GM13976 (cell line): ENCODE measurements around the gene SMIM45.

Source experiments
- DNase-seq: peaks from one replicate; pipeline ENCODE4 v3.0.0; 2012; ENCODE audit warnings: low spot score
- in situ Hi-C: fragments of 300-500 bp; cut with MboI; formaldehyde crosslinking; loops from one replicate; pipeline ENCODE4 v1.12.0; 2022; ENCODE audit warnings: low sequenced_read_pairs, mixed read lengths, inconsistent platforms; ENCODE audit not compliant: unreplicated experiment
- TF ChIP-seq, protein P1 (sequence below): IDR thresholded peaks from 2 replicates; pipeline ENCODE4 v1.5.1; 2012; ENCODE audit warnings: borderline replicate concordance, mild to moderate bottlenecking; ENCODE audit not compliant: insufficient read depth; ENCODE audit errors: extremely low read depth, missing control alignments, control extremely low read depth

The SMIM45 gene

DNA sequence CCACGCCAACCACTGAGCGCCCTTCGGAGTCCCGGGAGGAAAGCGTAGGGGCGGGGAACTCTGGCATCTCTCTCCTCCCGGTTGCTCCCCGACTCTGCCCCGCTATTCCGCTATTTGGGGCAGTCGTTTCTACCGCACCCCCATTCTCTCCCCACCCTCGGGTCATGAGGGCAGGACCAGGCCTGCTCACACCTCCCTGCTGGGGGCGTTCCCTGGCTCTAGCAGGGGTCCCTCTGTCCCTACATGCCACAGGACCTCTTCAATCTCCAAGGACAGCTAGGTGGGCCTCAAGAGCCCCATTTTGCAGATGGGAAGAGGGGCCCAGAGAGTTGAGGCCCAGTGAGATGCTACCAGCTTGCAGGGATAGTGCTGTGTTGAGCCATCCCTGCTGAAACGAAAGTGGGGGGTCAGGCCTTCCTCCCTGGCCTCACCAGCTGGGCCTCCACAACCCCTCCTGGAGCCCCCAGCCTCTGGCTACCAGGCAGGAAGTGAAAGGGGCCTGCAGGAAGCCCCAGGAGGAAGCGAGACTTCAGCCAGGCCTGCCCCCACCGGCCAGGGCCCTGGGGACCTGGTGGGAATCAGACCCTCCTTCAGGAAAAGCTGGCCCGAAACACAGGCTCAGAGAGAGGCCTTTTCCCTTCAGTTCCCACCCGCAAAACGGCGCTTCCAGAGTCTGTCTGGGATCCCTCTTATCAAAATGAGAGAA, 31.5 kb upstream of the SMIM45 start:
- in situ Hi-C loops, result no loop called here
- DNase-seq, result no peak
- TF ChIP-seq, protein P1, sequence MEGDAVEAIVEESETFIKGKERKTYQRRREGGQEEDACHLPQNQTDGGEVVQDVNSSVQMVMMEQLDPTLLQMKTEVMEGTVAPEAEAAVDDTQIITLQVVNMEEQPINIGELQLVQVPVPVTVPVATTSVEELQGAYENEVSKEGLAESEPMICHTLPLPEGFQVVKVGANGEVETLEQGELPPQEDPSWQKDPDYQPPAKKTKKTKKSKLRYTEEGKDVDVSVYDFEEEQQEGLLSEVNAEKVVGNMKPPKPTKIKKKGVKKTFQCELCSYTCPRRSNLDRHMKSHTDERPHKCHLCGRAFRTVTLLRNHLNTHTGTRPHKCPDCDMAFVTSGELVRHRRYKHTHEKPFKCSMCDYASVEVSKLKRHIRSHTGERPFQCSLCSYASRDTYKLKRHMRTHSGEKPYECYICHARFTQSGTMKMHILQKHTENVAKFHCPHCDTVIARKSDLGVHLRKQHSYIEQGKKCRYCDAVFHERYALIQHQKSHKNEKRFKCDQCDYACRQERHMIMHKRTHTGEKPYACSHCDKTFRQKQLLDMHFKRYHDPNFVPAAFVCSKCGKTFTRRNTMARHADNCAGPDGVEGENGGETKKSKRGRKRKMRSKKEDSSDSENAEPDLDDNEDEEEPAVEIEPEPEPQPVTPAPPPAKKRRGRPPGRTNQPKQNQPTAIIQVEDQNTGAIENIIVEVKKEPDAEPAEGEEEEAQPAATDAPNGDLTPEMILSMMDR, result no peak

- in situ Hi-C loops, result no loop called here
- TF ChIP-seq, protein P1, result no peak
- no peak for DNase-seq
Measured at GRCh38 chr22:41922328-41922727, 29.6 kb upstream of the SMIM45 start.

GRCh38 chr22:41922940-41923594, 28.9 kb upstream of the SMIM45 start:
- in situ Hi-C loops, result no loop called here
- TF ChIP-seq, protein P1, result no peak
- DNase-seq, result no peak

- TF ChIP-seq, protein P1, result no peak
- no peak for DNase-seq
- in situ Hi-C loops, result no loop called here
Measured at GRCh38 chr22:41923595-41924276, 28.2 kb upstream of the SMIM45 start.

- in situ Hi-C loops, result no loop called here
- peak; percentile 67 for DNase-seq
- TF ChIP-seq, protein P1, result peak; percentile 95
Measured at GRCh38 chr22:41925783-41926460, 26.0 kb upstream of the SMIM45 start.

- in situ Hi-C loops, result no loop called here
- TF ChIP-seq, protein P1, result no peak
- no peak for DNase-seq
Measured at GRCh38 chr22:41927813-41928212, 24.1 kb upstream of the SMIM45 start.
